Uterus (tissue), 4 donors: ENCODE data around the gene POU3F2. TPM values are rescaled to one million over a fixed set of nuclear protein-coding genes. Genes with fewer than 3 reads are reported as not detected.

Experiments used
- DNase-seq, 2 donors: peaks; one replicate each; pipeline ENCODE4 v3.0.0-alpha.2; 2019 to 2020
- H3K27ac ChIP-seq, 2 donors: fragments of 200-600 bp; sonication (generic); 1 replicate in 1 of 2; 2 replicates in 1 of 2; pipeline ENCODE4 v1.5.1; 2016 to 2018
- H3K27me3 ChIP-seq, 2 donors: fragments of 200-600 bp; sonication (generic); one replicate each; pipeline ENCODE4 v1.5.1; 2018 to 2019; ENCODE audit warnings: control low read depth in 1 of 2
- H3K36me3 ChIP-seq, 2 donors: fragments of 200-600 bp; sonication (generic); one replicate each; pipeline ENCODE4 v1.5.1; 2019; ENCODE audit warnings: control low read depth in 1 of 2
- H3K4me1 ChIP-seq, 2 donors: fragments of 200-600 bp; sonication (generic); one replicate each; pipeline ENCODE4 v1.5.1; 2018 to 2019; ENCODE audit warnings: control low read depth in 1 of 2
- H3K4me3 ChIP-seq, 2 donors: fragments of 200-600 bp; sonication (generic); 1 replicate in 1 of 2; 2 replicates in 1 of 2; pipeline ENCODE4 v1.5.1; 2018 to 2019; ENCODE audit warnings: mild to moderate bottlenecking in 1 of 2
- H3K9me3 ChIP-seq, 2 donors: fragments of 200-600 bp; sonication (generic); one replicate each; pipeline ENCODE4 v1.5.1; 2019; ENCODE audit warnings: control low read depth in 1 of 2
- POLR2A ChIP-seq, 2 donors: fragments of 450-650 bp; IDR thresholded peaks; one replicate each; pipeline ENCODE4 v1.6.1; 2016; ENCODE audit warnings: antibody characterized with exemption in 2 of 2, mild to moderate bottlenecking in 1 of 2, moderate library complexity in 1 of 2
- intact Hi-C: fragments of 100-400 bp; cut with DNase I; formaldehyde crosslinking; loops from one replicate; pipeline ENCODE4 v1.15.1; 2023; ENCODE audit warnings: low total_unique reads
- total RNA-seq, 4 donors: library from RNA; depleted of rRNA in 3 of 4; stranded (reverse); fragments of >200 nt in 3 of 4; gene quantifications; one replicate each; pipeline versions ENCODE4 v1.1.0 to v1.2.4, GENCODE V29; 2014 to 2023
- TF ChIP-seq, protein P1 (sequence below), 4 experiments: fragments of 200-600 bp in 2 of 4; fragments of 450-650 bp in 2 of 4; sonication (generic) in 2 of 4; IDR thresholded peaks; one replicate each; pipeline ENCODE4 v1.5.1; 2016 to 2019; ENCODE audit warnings: antibody characterized with exemption in 4 of 4, mild to moderate bottlenecking in 2 of 4, moderate library complexity in 1 of 4
- donor health status: DM: yes; HTN: yes; CAD: no.

The POU3F2 gene
- total RNA-seq, 4 donors from 2014 or later: not detected

DNA sequence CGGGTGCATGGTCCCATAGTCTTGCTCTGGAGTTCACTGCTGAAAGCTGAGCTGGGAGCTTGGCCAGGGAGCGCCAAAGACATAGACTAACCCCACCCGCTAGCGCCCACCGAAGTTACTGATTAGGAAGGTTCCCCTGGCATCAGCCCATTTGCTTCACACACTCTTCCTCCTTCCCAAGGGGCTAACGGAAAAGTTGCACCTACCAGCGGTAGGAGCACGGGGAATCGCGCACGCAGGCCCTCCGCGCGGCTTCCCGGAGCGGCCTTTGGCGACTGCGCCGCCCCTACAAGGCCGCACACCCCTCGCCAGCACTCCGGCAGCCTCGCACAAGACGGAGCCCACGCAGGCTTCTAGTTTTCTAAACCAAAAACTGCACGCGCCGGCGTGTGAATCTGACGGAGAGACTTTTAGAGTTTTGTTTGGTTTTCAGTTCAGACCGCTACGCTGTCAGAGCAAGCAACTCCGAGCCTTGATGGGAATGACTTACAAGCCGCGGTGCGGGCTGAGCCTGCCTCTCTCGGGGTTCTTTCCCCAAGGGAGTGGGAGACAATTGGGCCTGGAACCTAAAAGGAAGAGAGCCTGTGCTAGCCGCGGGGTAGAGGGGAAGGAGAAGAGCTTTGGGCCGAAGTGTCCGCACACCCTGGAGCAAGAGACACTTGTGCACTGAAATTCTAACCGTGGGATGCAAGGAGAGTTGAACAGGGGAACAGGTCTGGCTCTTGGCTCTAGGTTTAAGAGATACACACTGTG is 891 bp upstream of the POU3F2 start:
- H3K27ac ChIP-seq: no peak overlapping the region
- peaks cover 0 to 26% of the 10 kb centered on the region in 2 donors for H3K4me1 ChIP-seq
- no peaks in the 10 kb centered on the region for H3K36me3 ChIP-seq
- intact Hi-C loops: no loop called here
- TF ChIP-seq, protein P1, sequence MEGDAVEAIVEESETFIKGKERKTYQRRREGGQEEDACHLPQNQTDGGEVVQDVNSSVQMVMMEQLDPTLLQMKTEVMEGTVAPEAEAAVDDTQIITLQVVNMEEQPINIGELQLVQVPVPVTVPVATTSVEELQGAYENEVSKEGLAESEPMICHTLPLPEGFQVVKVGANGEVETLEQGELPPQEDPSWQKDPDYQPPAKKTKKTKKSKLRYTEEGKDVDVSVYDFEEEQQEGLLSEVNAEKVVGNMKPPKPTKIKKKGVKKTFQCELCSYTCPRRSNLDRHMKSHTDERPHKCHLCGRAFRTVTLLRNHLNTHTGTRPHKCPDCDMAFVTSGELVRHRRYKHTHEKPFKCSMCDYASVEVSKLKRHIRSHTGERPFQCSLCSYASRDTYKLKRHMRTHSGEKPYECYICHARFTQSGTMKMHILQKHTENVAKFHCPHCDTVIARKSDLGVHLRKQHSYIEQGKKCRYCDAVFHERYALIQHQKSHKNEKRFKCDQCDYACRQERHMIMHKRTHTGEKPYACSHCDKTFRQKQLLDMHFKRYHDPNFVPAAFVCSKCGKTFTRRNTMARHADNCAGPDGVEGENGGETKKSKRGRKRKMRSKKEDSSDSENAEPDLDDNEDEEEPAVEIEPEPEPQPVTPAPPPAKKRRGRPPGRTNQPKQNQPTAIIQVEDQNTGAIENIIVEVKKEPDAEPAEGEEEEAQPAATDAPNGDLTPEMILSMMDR (IDR thresholded peaks at IDR 0.05): no peak
- TF ChIP-seq POLR2A (IDR thresholded peaks at IDR 0.05): no peak
- peaks cover 40 to 69% of the 10 kb centered on the region in 2 donors for H3K27me3 ChIP-seq
- DNase-seq: no peak
- H3K4me3 ChIP-seq: peak overlapping the region; percentile 42 to 51
- no peaks in the 10 kb centered on the region for H3K9me3 ChIP-seq

DNA sequence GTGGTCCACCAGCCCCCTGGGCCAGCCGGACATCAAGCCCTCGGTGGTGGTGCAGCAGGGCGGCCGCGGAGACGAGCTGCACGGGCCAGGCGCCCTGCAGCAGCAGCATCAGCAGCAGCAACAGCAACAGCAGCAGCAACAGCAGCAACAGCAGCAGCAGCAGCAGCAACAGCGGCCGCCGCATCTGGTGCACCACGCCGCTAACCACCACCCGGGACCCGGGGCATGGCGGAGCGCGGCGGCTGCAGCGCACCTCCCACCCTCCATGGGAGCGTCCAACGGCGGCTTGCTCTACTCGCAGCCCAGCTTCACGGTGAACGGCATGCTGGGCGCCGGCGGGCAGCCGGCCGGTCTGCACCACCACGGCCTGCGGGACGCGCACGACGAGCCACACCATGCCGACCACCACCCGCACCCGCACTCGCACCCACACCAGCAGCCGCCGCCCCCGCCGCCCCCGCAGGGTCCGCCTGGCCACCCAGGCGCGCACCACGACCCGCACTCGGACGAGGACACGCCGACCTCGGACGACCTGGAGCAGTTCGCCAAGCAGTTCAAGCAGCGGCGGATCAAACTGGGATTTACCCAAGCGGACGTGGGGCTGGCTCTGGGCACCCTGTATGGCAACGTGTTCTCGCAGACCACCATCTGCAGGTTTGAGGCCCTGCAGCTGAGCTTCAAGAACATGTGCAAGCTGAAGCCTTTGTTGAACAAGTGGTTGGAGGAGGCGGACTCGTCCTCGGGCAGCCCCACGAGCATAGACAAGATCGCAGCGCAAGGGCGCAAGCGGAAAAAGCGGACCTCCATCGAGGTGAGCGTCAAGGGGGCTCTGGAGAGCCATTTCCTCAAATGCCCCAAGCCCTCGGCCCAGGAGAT is 1.0 kb downstream of the POU3F2 start:
- peaks cover 0 to 26% of the 10 kb centered on the region in 2 donors for H3K4me1 ChIP-seq
- H3K4me3 ChIP-seq: peak overlapping the region in 1 of 2 donors; percentile 51
- no peaks in the 10 kb centered on the region for H3K9me3 ChIP-seq
- H3K36me3 ChIP-seq: no peaks in the 10 kb centered on the region
- DNase-seq: no peak
- TF ChIP-seq, protein P1 (IDR thresholded peaks at IDR 0.05): no peak
- no peak for TF ChIP-seq POLR2A (IDR thresholded peaks at IDR 0.05)
- intact Hi-C loops: no loop called here
- H3K27me3 ChIP-seq: peaks cover 45 to 69% of the 10 kb centered on the region in 2 donors
- H3K27ac ChIP-seq: no peak overlapping the region

DNA sequence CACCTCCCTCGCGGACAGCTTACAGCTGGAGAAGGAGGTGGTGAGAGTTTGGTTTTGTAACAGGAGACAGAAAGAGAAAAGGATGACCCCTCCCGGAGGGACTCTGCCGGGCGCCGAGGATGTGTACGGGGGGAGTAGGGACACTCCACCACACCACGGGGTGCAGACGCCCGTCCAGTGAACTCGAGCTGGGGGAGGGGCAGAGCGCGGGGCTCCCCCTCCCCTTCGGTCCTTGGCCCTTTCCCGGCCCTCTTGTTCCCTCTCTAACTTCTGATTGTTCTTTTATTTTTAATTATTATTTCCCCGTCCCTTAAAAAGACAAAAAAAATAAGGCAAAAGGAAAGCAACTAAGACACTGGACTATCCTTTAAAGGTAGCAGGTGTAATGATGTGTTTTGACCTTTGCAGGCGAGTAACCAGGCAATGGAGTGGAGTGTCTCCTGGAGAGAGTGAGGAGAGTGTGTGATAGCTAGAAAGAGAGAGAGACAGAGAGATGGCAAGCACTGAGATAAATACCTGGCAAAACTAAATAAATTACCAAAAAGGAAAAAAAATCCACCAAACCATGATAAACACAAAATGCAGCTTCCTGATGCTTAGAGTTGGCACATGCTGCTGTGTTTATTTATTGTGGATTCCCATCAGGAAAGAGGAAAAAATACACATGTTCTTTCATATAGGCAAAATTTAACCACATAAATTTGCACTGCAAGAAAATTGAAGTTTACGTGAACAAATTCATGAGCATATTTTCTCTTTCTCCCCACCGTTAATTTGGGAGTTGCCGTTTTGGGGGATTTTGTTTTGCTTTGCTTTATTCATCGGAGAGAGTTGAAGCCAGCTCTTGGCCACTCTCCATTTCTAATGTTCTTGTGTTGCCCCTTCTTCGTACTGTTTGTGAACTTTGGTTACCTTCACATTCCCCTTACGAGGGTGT is 1.9 kb downstream of the POU3F2 start:
- no peak overlapping the region for H3K27ac ChIP-seq
- intact Hi-C loops: no loop called here
- DNase-seq: no peak

DNA sequence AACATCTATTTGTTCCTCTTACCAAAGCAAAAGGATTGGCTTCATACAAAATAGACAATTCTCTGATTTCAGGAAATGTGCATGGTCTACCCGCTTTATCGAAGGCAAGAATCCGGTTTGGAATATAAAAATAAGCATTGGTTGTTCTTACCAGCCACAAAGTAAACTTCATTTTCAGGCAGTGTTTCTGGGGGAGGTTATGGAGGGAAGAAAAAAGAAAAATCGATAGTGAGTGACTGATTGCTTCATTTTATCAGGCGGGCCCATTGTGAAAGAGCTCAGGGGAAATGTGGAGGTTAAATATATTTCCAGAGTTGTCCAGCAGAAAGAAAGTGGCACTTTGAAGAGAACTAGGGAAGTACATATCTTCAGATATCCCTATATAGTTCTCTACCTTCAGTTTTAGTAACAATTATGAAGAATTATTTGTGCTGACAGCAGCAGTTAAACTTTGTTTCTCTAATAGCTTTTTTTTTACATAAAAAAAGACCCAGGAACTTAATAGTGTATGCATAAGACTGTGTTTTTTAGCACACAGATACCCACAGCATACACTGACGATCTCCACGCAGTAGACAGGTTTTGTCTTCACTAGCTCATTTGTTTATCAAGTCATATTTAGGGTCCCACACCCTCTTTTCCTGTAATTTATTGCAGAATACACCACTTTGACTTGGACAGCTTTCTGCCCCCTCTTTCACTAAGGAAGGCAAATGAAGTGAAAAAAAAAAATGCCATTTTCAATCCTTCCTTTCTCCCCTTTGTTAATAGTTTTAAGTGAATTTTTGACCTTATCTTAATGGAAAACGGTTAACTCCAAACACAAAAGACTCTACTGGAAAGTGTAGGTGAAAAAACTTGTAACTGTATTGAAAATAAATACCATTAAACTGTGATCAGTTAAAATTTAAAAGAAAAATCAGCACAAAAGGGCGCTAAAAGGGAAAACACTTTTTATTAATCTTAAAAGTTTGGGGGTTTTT is 2.9 kb downstream of the POU3F2 start:
- Histone ChIP-seq H3K4me1 (peaks cover 0 to 24% of the 10 kb centered on the region in 2 donors), H3K9me3 (no peaks in the 10 kb centered on the region), H3K27me3 (peaks cover 27 to 68% of the 10 kb centered on the region in 2 donors), H3K36me3 (no peaks in the 10 kb centered on the region), H3K27ac (no peak overlapping the region), H3K4me3 (no peak overlapping the region)
- DNase-seq: no peak
- no peak for TF ChIP-seq POLR2A (IDR thresholded peaks at IDR 0.05)
- TF ChIP-seq, protein P1 (IDR thresholded peaks at IDR 0.05): no peak
- intact Hi-C loops: no loop called here

More for the DNA sequence above, 1.9 kb downstream of the POU3F2 start:
- Histone ChIP-seq H3K36me3 (no peaks in the 10 kb centered on the region), H3K9me3 (no peaks in the 10 kb centered on the region), H3K27me3 (peaks cover 36 to 68% of the 10 kb centered on the region in 2 donors), H3K4me1 (peaks cover 0 to 26% of the 10 kb centered on the region in 2 donors), H3K4me3 (no peak overlapping the region)
- TF ChIP-seq POLR2A (IDR thresholded peaks at IDR 0.05): no peak
- TF ChIP-seq, protein P1 (IDR thresholded peaks at IDR 0.05): no peak
